ENCODE measurements around the gene DOCK2.

DOCK2 gene

GRCh38 chr5:169850409-169850808 is 213.3 kb downstream of the DOCK2 start:
- DNase-seq (ENCODE audit: extremely low read depth in 1 of 2, low read depth in 1 of 2) = no peak

- DNase-seq (ENCODE audit: extremely low read depth in 1 of 2, low read depth in 1 of 2) = no peak
These were observed 214.3 kb downstream of the DOCK2 start for GRCh38 chr5:169851321-169851850.

- no peak for DNase-seq (ENCODE audit: extremely low read depth in 1 of 2, low read depth in 1 of 2)
These were observed 219.5 kb downstream of the DOCK2 start for GRCh38 chr5:169856571-169856970.

GRCh38 chr5:169860585-169860984 is 223.5 kb downstream of the DOCK2 start:
- DNase-seq (ENCODE audit: extremely low read depth in 1 of 2, low read depth in 1 of 2) = no peak

- no peak for DNase-seq (ENCODE audit: extremely low read depth in 1 of 2, low read depth in 1 of 2)
These were observed 224.4 kb downstream of the DOCK2 start for GRCh38 chr5:169861433-169861832.

GRCh38 chr5:169861934-169862333 is 224.9 kb downstream of the DOCK2 start:
- DNase-seq (ENCODE audit: extremely low read depth in 1 of 2, low read depth in 1 of 2) = no peak

- DNase-seq (ENCODE audit: extremely low read depth in 1 of 2, low read depth in 1 of 2) = no peak
These were observed 225.3 kb downstream of the DOCK2 start for GRCh38 chr5:169862391-169862811.

GRCh38 chr5:169864483-169864882 is 227.4 kb downstream of the DOCK2 start:
- no peak for DNase-seq (ENCODE audit: extremely low read depth in 1 of 2, low read depth in 1 of 2)

GRCh38 chr5:169867347-169867746 is 230.3 kb downstream of the DOCK2 start:
- DNase-seq (ENCODE audit: extremely low read depth in 1 of 2, low read depth in 1 of 2) = no peak

- DNase-seq (ENCODE audit: extremely low read depth in 1 of 2, low read depth in 1 of 2) = no peak
These were observed 232.0 kb downstream of the DOCK2 start for GRCh38 chr5:169869066-169869465.

GRCh38 chr5:169870211-169870610 is 233.1 kb downstream of the DOCK2 start:
- DNase-seq (ENCODE audit: extremely low read depth in 1 of 2, low read depth in 1 of 2) = no peak

- no peak for DNase-seq (ENCODE audit: extremely low read depth in 1 of 2, low read depth in 1 of 2)
These were observed 234.9 kb downstream of the DOCK2 start for GRCh38 chr5:169871826-169872490.

- no peak for DNase-seq (ENCODE audit: extremely low read depth in 1 of 2, low read depth in 1 of 2)
These were observed 236.6 kb downstream of the DOCK2 start for GRCh38 chr5:169873642-169874041.

GRCh38 chr5:169874621-169875020 is 237.5 kb downstream of the DOCK2 start:
- no peak for DNase-seq (ENCODE audit: extremely low read depth in 1 of 2, low read depth in 1 of 2)

- no peak for DNase-seq (ENCODE audit: extremely low read depth in 1 of 2, low read depth in 1 of 2)
These were observed 238.1 kb downstream of the DOCK2 start for GRCh38 chr5:169875091-169875728.

- DNase-seq (ENCODE audit: extremely low read depth in 1 of 2, low read depth in 1 of 2) = no peak
These were observed 238.7 kb downstream of the DOCK2 start for GRCh38 chr5:169875731-169876130.

- DNase-seq (ENCODE audit: extremely low read depth in 1 of 2, low read depth in 1 of 2) = no peak
These were observed 239.3 kb downstream of the DOCK2 start for GRCh38 chr5:169876386-169876785.

- no peak for DNase-seq (ENCODE audit: extremely low read depth in 1 of 2, low read depth in 1 of 2)
These were observed 243.1 kb downstream of the DOCK2 start for GRCh38 chr5:169880012-169880663.

- DNase-seq (ENCODE audit: extremely low read depth in 1 of 2, low read depth in 1 of 2) = no peak
These were observed 243.7 kb downstream of the DOCK2 start for GRCh38 chr5:169880785-169881184.

GRCh38 chr5:169881702-169882303 is 244.7 kb downstream of the DOCK2 start:
- DNase-seq (ENCODE audit: extremely low read depth in 1 of 2, low read depth in 1 of 2) = no peak

GRCh38 chr5:169886033-169886432 is 249.0 kb downstream of the DOCK2 start:
- DNase-seq (ENCODE audit: extremely low read depth in 1 of 2, low read depth in 1 of 2) = no peak
